GM19351 (cell line): ENCODE measurements around the gene ZMIZ1.

Source experiments
- ATAC-seq: cut with Tn5 transposase; IDR thresholded peaks from one replicate; pipeline ENCODE4 v1.9.1; 2021; ENCODE audit warnings: mild to moderate bottlenecking, moderate library complexity; ENCODE audit not compliant: unreplicated experiment

The ZMIZ1 gene

DNA sequence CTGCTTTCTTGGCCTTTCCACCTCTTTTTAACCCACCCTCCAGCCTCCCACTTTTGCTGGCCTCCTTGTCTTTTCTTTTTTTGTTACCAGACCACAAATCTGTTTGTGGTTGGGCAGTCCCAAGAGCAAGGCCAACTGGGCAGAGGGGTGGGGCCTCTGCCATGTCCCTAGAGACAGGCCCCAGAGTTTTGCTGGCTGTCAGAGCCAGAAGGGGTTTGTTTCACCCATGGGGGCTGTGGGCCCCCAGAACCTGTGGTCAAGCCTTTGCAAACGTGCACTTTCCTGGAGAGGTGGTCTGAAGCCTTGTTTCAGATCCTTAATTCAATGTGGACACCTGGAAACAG is 10.3 kb downstream of the ZMIZ1 start:
- no peak for ATAC-seq

GRCh38 chr10:79079490-79080355 is 11.0 kb downstream of the ZMIZ1 start:
- no peak for ATAC-seq

GRCh38 chr10:79081353-79082034 is 12.7 kb downstream of the ZMIZ1 start:
- ATAC-seq: no peak

GRCh38 chr10:79082035-79082373 is 13.2 kb downstream of the ZMIZ1 start:
- ATAC-seq: no peak

DNA sequence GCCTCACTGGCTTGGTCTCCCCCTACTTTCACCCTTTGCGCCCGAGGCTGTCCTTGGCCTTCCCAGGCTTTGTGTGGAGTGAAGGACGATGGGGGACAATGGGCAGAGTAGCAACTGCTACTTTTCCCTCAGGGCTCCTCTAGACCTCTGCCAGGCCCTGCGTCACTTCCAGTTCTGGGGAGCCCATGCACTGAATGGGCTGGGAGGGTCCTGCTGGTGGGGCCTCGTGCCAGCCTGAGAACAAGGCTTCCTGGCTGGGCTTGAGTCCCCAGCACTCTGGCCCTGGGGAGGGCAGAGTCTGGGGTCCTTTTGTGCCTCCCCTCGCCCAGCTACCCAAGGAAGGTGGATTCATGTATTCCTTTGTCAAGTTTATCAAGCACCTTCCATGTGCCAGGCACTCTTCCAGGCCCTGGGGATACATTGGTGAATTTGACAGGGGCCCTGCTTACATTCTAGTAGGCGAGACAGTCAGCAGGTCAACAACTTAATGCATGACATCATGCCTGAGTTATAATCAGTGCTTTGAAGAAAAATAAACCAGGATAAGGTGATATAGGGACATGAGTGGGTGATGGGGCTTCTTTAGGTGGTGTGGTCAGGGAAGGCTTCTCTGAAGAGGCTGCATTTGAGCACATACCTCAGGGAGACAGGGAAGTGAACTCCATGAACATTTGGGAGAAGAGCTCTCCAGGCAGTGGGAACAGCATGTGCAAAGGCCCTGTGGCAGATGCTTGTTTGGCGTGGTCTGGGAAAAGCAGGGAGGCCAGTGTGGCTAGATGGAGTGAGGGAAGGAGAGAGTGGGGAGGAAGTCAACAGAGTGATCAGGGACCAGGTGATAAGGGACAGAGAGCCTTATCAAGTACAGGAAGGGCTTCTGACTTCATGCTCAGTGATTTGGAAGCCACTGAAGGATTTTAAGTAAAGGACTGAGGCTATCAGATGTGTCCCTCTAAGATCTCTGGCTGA is 14.1 kb downstream of the ZMIZ1 start:
- ATAC-seq: no peak

DNA sequence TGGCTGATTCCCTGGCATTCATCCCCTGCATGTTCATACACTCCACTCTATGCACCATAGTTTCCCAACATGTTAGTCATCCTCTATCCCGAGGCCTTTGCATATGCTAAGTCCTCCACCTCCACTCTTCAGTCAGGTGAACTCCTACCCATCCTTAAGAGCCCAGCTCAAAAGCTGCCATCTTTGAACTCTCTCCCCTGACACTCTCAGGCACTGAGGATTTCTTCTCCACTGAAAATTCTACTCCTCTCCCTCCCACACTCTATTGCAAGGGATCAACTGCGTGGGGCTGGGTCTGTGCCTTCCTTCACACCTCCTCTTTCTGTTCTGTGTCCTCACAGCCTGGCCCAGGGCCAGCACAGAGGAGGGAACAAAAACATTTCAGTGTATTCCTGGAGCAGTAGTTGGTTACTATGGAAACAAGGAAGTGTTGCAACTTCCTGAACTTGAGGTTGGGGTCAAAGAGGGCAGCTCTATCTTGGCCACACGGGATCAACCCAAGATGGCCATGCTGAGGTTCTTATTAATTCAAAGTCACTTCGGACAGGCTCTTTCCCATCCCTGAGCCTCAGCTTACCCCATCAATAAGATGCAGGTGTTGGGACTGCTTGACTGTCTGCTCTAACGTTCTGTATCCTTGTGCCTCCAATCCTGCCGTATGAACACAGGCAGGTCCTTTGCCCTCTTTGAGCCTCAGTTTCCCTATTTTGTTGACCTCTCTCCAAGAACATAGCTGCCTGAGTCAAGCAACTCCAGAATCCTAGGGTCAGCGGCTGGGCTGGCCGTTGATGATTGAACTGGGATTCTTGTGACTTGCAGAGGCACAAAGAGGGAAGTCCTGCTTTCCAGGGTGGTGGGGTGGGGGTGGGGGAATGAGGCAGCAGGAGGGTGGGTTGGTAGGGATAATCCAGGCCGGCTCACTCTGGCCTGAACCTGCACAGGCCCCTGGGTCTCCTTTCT is 15.5 kb downstream of the ZMIZ1 start:
- ATAC-seq: no peak

- ATAC-seq: no peak
Measured at GRCh38 chr10:79084972-79085597, 16.3 kb downstream of the ZMIZ1 start.

DNA sequence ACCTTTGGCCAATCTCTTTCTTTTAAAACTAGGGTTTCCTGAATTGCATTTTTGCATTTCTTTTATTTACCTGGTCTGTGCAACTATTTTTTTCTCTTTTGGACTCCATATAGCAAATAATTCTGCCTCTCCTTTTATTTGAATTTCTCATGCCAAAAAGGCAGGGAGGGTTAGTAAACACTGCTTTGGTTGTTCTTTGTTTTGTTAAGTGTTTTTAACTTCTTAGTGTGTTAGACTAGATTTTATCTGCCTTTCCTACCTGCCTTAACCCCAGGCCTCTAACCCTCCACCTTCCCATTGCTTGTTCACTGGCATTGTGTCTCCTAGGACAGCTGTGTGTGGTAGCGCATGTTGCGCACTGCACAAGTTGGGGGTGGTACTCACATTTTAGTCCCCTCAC is 18.1 kb downstream of the ZMIZ1 start:
- no peak for ATAC-seq

DNA sequence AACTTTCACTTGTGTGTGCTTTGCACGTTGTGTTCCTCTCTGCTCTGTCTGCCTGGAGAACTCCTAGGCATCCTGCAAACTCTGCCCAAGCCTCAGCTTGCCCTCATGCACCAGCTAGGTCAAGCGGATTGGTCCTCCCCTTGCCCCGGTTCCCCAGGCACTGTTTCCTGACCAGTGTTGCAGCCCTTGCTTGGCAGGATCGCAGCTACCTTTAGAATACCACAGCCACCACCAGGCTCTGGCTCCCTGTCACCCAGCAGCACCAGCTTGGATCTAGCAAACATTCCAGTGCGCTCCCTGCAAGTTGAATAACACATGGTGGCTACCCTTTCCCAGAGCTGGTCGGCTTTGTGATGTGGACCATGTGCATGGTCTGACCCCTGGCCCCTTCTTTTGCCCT is 19.0 kb downstream of the ZMIZ1 start:
- no peak for ATAC-seq

DNA sequence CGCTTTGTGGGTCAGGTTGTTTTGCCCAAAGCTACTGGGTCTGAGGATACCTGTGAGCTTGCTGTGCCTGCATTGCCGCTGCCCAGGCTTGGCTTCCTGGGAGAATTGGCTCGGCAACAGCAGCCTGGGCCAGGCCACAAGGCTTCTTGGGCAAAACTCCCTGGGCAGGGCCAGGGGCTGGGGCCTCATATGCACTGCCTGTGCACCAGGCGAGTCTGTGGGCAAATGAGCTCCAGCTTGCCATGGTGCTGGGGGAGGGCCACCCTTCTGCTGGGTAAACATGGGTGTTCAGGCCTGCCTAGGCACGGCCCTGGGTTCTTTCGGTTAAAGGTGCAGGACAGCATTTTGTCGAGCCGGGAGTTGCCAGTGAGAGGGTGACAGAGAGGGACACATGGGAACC is 19.4 kb downstream of the ZMIZ1 start:
- no peak for ATAC-seq

DNA sequence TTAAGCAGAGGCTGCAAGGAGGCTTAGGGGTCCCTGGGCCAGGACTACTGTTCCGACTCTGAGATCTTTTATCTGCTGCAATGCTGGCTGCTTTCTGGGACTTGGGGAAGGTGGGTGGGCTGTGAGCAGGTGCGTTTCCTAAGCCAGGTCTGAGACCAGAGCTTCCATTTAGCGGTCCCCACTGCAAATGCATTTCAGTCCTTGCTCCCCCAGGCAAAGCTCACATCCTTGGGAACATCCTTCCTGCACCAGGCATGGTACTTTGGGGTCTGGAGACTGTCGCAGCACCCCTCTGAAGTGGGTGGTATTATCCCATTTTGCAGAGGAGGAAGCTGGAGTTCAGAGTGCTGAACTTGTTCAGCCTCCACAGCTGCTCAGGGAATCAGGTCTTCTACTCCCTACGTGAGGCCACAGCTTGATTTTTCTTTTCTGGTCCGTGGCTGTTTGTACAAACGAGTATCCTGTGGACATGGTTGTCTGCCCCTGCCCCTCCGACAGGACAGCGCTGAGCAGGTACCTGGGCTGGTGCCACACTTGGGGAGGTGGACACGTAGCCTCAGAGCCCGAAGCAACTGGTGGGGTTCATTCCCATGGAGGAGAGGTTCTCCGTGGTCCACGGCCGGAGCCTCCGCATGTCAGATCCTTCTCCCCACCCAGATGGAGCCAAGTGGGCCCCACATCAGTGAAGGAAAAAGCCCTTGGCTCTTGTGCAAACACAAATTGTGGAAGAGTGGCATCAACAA is 20.0 kb downstream of the ZMIZ1 start:
- no peak for ATAC-seq

DNA sequence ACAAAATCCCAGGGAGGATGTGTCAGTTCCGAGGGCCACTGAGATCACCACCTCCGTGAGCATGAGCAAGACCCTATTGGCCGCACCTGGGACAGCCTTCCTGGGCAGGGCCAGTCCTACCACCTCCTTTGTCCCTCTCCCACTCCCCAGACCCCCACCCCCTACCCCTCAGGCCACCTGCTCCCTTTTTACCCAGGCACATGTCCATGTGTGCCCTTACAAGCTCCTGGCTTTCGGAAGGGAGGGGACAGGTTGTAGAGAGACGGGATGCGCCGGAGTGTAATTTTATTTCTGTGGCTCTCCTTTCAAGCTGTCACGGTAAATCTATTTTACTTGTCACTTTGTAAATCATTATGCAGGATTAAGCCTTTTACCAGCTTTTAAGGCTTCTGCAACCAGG is 20.9 kb downstream of the ZMIZ1 start:
- ATAC-seq: no peak

- no peak for ATAC-seq
Measured at GRCh38 chr10:79090134-79090803, 21.5 kb downstream of the ZMIZ1 start.

- ATAC-seq: no peak
Measured at GRCh38 chr10:79092292-79092896, 23.6 kb downstream of the ZMIZ1 start.

DNA sequence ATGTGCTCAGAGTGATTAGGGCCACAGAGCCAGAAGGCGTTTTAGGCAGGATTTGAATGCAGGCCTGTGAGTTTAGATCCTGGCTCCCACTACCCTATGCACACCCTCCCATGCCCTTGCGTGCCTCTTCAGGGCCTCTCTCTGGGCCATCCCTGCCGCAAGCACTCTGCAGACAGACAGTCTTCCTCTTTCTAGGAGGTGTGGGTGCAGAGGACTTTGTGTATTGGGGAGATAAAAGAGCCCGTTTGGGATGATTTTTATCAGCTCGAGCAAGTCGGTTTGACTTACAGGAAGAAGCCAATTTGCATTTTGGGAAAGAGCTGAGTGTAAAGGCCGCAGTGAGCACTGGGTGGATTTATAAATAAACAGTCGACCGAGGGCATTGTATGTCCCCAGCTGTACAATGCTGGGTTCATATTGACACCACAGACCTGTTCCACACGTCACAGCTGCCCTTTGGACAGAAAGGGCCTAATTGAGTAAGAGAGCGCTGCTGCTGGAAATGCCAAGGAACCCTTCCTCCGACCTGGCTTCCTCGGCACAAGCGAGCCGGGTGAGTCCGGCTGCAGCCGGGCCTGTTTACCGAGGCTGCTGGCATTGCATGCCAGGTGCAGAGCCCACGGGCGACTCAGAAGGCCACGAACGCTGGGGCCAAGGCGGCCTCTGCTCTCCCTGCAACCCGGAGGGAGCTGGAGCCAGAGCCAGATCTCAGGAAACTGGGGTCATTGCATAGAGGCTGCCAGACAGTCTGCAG is 25.1 kb downstream of the ZMIZ1 start:
- ATAC-seq: no peak

DNA sequence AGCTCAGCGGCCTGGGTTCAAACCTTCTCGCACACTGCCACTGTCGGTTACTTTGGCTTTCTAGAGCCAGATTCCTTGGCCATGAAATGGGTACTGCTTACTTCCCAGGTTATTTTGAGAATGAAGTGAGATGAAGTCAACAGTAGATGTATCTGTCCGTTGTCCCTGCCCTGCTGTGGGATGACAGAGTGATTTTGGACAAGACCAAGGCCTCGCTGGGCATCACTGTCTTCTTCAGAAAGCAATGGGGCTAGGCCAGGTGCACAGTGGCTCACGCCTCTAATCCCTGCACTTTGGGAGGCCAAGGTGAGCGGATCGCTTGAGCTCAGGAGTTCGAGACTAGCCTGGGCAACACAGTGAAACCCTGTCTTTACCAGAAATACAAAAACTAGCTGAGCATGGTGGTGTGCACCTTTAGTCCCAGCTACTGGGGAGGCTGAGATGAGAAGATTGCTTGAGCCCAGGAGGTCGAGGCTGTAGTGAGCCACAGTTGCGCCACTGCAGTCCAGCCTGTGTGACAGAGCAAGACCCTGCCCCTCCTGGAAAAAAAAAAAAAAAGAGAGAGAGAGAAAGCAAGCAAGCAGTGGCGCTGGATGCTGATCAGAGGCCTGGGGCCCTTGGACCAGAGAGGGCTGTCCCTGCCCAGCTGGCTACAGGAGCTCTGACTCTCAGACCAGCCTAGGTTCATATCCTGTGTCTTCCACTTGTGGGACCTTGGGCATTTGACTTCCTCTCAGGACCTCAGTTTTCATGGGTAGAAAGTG is 25.8 kb downstream of the ZMIZ1 start:
- no peak for ATAC-seq

GRCh38 chr10:79095316-79095715 is 26.6 kb downstream of the ZMIZ1 start:
- no peak for ATAC-seq
